ENCODE data around the gene SDR39U1.

GRCh38 chr14:24463017-24463883 lies 20.7 kb upstream of the SDR39U1 start:
- no peak for TF ChIP-seq EZH2 (IDR thresholded peaks at IDR 0.05; ENCODE audit: borderline replicate concordance)
- no peak for TF ChIP-seq CTCF (IDR thresholded peaks at IDR 0.05; ENCODE audit: poor library complexity)
- TF ChIP-seq EZH2phosphoT487 (IDR thresholded peaks at IDR 0.05; ENCODE audit: low read depth, severe bottlenecking, unreplicated experiment): no peak

Measured in hepatocyte (in vitro differentiated cells).